H1 (cell line): Measurements from ENCODE around the gene CASP1. TPM values are rescaled to one million over a fixed set of nuclear protein-coding genes. Genes with fewer than 3 reads are reported as not detected.

Source experiments
- CTCF ChIA-PET: fragments of 300-600 bp; sonication (Branson Sonifier 250); formaldehyde crosslinking; loops from one replicate; lab custom pipeline; 2021; ENCODE audit not compliant: partially characterized antibody; lab: Charles Lee
- POLR2A ChIA-PET: fragments of 300-600 bp; sonication (Branson Sonifier 250); formaldehyde crosslinking; loops from one replicate; lab custom pipeline; 2021; ENCODE audit warnings: inconsistent platforms; ENCODE audit not compliant: partially characterized antibody; lab: Charles Lee
- DNase-seq, 2 experiments: peaks; one replicate each; pipeline versions ENCODE4 v3.0.0 to v3.0.0-alpha.2; 2010 to 2022; ENCODE audit warnings: low spot score in 2 of 2, low read depth in 1 of 2, mixed read lengths in 1 of 2
- FAIRE-seq: peaks from 2 replicates; lab custom pipeline; 2011; peaks lifted over from hg19 to GRCh38; lab: Jason Lieb, UNC
- H2AFZ ChIP-seq: 2 replicates; pipeline ENCODE4 v1.8.1; 2012; ENCODE audit warnings: low read length, inconsistent platforms
- H2AK5ac ChIP-seq: 2 replicates; pipeline ENCODE4 v1.6.1; 2013; ENCODE audit warnings: low read depth, low read length
- H2BK120ac ChIP-seq: replicated peaks from 2 replicates; pipeline ENCODE3; 2013; ENCODE audit warnings: low read depth, low read length, inconsistent platforms
- H2BK12ac ChIP-seq: 2 replicates; pipeline ENCODE4 v1.6.1; 2013; ENCODE audit warnings: low read depth, low read length
- H2BK15ac ChIP-seq: 2 replicates; pipeline ENCODE4 v1.6.1; 2013; ENCODE audit warnings: low read length
- H2BK20ac ChIP-seq: 2 replicates; pipeline ENCODE4 v1.6.1; 2013; ENCODE audit warnings: low read length
- H2BK5ac ChIP-seq: 2 replicates; pipeline ENCODE4 v1.6.1; 2013; ENCODE audit warnings: low read depth, low read length
- H3K14ac ChIP-seq: 2 replicates; pipeline ENCODE4 v1.6.1; 2013; ENCODE audit warnings: inconsistent platforms; ENCODE audit not compliant: insufficient read length
- H3K18ac ChIP-seq: 2 replicates; pipeline ENCODE4 v1.6.1; 2013; ENCODE audit warnings: low read length; ENCODE audit errors: extremely low read depth
- H3K23ac ChIP-seq: 2 replicates; pipeline ENCODE4 v1.6.1; 2013; ENCODE audit warnings: inconsistent platforms; ENCODE audit not compliant: insufficient read length
- H3K23me2 ChIP-seq: 2 replicates; pipeline ENCODE4 v1.6.1; 2013; ENCODE audit warnings: low read depth, low read length
- H3K27ac ChIP-seq: 2 replicates; pipeline ENCODE4 v1.6.1; 2011; ENCODE audit warnings: low read depth, low read length, inconsistent platforms
- H3K27me3 ChIP-seq, 4 experiments: replicated peaks in 1 of 4; 1 replicate in 1 of 4; 2 replicates in 3 of 4; pipeline versions ENCODE4 v1.6.1 to v1.8.1; 2011 to 2013; ENCODE audit warnings: low read length in 3 of 4, mild to moderate bottlenecking in 3 of 4, inconsistent platforms in 2 of 4, mixed read lengths in 2 of 4, moderate library complexity in 1 of 4; ENCODE audit not compliant: control insufficient read depth in 3 of 4, insufficient read depth in 3 of 4; ENCODE audit errors: extremely low read depth in 1 of 4
- H3K36me3 ChIP-seq, 4 experiments: 2 replicates each; pipeline versions ENCODE4 v1.6.1 to v1.8.1; 2011 to 2013; ENCODE audit warnings: mild to moderate bottlenecking in 4 of 4, low read length in 3 of 4, moderate library complexity in 2 of 4, control low read depth in 1 of 4, inconsistent platforms in 1 of 4; ENCODE audit not compliant: insufficient read depth in 4 of 4, control insufficient read depth in 2 of 4
- H3K4ac ChIP-seq: replicated peaks from 2 replicates; pipeline ENCODE3; 2013; ENCODE audit warnings: low read length, low read depth, mixed read lengths, inconsistent platforms; ENCODE audit not compliant: insufficient read length
- H3K4me1 ChIP-seq, 4 experiments: replicated peaks in 1 of 4; 1 replicate in 1 of 4; 2 replicates in 3 of 4; pipeline versions ENCODE4 v1.6.1 to v1.8.1; 2011 to 2013; ENCODE audit warnings: low read length in 3 of 4, inconsistent platforms in 2 of 4, mixed read lengths in 1 of 4; ENCODE audit not compliant: insufficient read depth in 4 of 4, control insufficient read depth in 3 of 4
- H3K4me2 ChIP-seq, 2 experiments: 2 replicates each; pipeline versions ENCODE4 v1.6.1 to v1.8.1; 2011 to 2013; ENCODE audit warnings: low read depth in 2 of 2, low read length in 2 of 2, control low read depth in 1 of 2, inconsistent platforms in 1 of 2, mild to moderate bottlenecking in 1 of 2; ENCODE audit not compliant: insufficient read depth in 1 of 2
- H3K4me3 ChIP-seq, 4 experiments: fragments of 200-600, 300-600 bp in 1 of 4; sonication (generic), shearing (Covaris generic), sonication (Bioruptor Twin) in 1 of 4; 2 replicates each; pipeline versions ENCODE4 v1.5.1 to v1.8.1; 2011 to 2016; ENCODE audit warnings: low read length in 4 of 4, low read depth in 3 of 4, control low read depth in 2 of 4, inconsistent platforms in 2 of 4, mild to moderate bottlenecking in 2 of 4, mixed read lengths in 1 of 4, moderate library complexity in 1 of 4; ENCODE audit not compliant: insufficient read depth in 2 of 4; ENCODE audit errors: extremely low read depth in 1 of 4
- H3K56ac ChIP-seq: replicated peaks from 2 replicates; pipeline ENCODE3; 2013; ENCODE audit warnings: low read depth, mild to moderate bottlenecking, mixed read lengths, low read length, inconsistent platforms; ENCODE audit not compliant: insufficient read length
- H3K79me1 ChIP-seq: 2 replicates; pipeline ENCODE4 v1.6.1; 2013; ENCODE audit warnings: low read depth, low read length, control low read depth
- H3K79me2 ChIP-seq, 2 experiments: 2 replicates each; pipeline versions ENCODE4 v1.6.1 to v1.8.1; 2012 to 2013; ENCODE audit warnings: low read length in 2 of 2, mild to moderate bottlenecking in 2 of 2, inconsistent platforms in 1 of 2; ENCODE audit not compliant: insufficient read depth in 2 of 2, control insufficient read depth in 1 of 2
- H3K9ac ChIP-seq, 4 experiments: replicated peaks in 1 of 4; 1 replicate in 1 of 4; 2 replicates in 3 of 4; pipeline versions ENCODE4 v1.6.1 to v1.8.1; 2011 to 2013; ENCODE audit warnings: low read depth in 3 of 4, low read length in 3 of 4, control low read depth in 2 of 4, mild to moderate bottlenecking in 2 of 4, moderate library complexity in 2 of 4, inconsistent platforms in 1 of 4; ENCODE audit errors: extremely low read depth in 1 of 4
- H3K9me3 ChIP-seq, 2 experiments: 2 replicates each; pipeline versions ENCODE4 v1.6.1 to v1.8.1; 2012 to 2013; ENCODE audit warnings: mild to moderate bottlenecking in 2 of 2, moderate library complexity in 2 of 2, control low read depth in 1 of 2, inconsistent platforms in 1 of 2, low read depth in 1 of 2, low read length in 1 of 2, mixed read lengths in 1 of 2; ENCODE audit not compliant: insufficient read depth in 2 of 2
- H4K20me1 ChIP-seq, 2 experiments: replicated peaks in 1 of 2; 2 replicates each; pipeline versions ENCODE3 to v1.8.1; 2011 to 2013; ENCODE audit warnings: inconsistent platforms in 2 of 2, low read length in 2 of 2, mild to moderate bottlenecking in 1 of 2; ENCODE audit not compliant: insufficient read depth in 2 of 2, control insufficient read depth in 1 of 2
- H4K5ac ChIP-seq: 2 replicates; pipeline ENCODE4 v1.6.1; 2013; ENCODE audit warnings: low read length, low read depth, mixed read lengths, inconsistent platforms; ENCODE audit not compliant: insufficient read length
- H4K8ac ChIP-seq: 2 replicates; pipeline ENCODE4 v1.8.0; 2013; ENCODE audit warnings: mild to moderate bottlenecking, moderate library complexity, low read length, inconsistent platforms; ENCODE audit not compliant: insufficient read depth; ENCODE audit errors: extremely low read depth
- H4K91ac ChIP-seq: replicated peaks from 2 replicates; pipeline ENCODE3; 2013; ENCODE audit warnings: low read length, mixed read lengths, inconsistent platforms; ENCODE audit not compliant: insufficient read length
- CEBPB ChIP-seq: IDR thresholded peaks from 2 replicates; pipeline ENCODE4 v1.6.1; 2012; ENCODE audit warnings: low read depth, low read length
- SAP30 ChIP-seq: fragments of 300-600 bp; sonication (generic); IDR thresholded peaks from 2 replicates; pipeline ENCODE4 v1.7.1; 2012; ENCODE audit warnings: low read length, moderate library complexity, mild to moderate bottlenecking, inconsistent platforms; ENCODE audit not compliant: insufficient read depth, insufficient replicate concordance
- SRF ChIP-seq: IDR thresholded peaks from 2 replicates; pipeline ENCODE4 v1.6.1; 2011; ENCODE audit warnings: mild to moderate bottlenecking, low read depth, low read length, moderate library complexity
- polyA plus RNA-seq, 7 experiments: library from polyadenylated mRNA; depleted of rRNA in 3 of 7; stranded (reverse) in 5 of 7; unstranded in 2 of 7; fragments of >200 nt in 5 of 7; fragments of 200-250 nt in 2 of 7; gene quantifications; 1 replicate in 5 of 7; 2 replicates in 1 of 7; 4 replicates in 1 of 7; pipeline versions ENCODE4 v1.2.1 to v1.2.3, GENCODE V29; 2011 to 2013; ENCODE audit warnings: missing spikeins in 2 of 7, mixed read lengths in 2 of 7
- total RNA-seq: library from RNA; stranded (reverse); fragmentation: NEBNext Ultra II Directional; extraction: Animal tissue kit (Norgen Biotek cat#: 25700); gene quantifications from 2 replicates; pipeline ENCODE4 v1.2.1, GENCODE V29; 2021
- TF ChIP-seq, protein P1 (sequence below), 3 experiments: IDR thresholded peaks; 1 replicate in 2 of 3; 2 replicates in 1 of 3; pipeline versions ENCODE4 v1.5.1 to v1.6.1; 2011; ENCODE audit warnings: low read length in 3 of 3, mild to moderate bottlenecking in 3 of 3, inconsistent platforms in 2 of 3, low read depth in 1 of 3, moderate library complexity in 1 of 3; ENCODE audit not compliant: insufficient read depth in 1 of 3; ENCODE audit errors: control extremely low read depth in 1 of 3

CASP1 gene
- total and polyA plus RNA-seq, 2 of the 8 experiments (the other 6 are each of a cell fraction or from before 2014, with no cell fraction given): not detected

DNA sequence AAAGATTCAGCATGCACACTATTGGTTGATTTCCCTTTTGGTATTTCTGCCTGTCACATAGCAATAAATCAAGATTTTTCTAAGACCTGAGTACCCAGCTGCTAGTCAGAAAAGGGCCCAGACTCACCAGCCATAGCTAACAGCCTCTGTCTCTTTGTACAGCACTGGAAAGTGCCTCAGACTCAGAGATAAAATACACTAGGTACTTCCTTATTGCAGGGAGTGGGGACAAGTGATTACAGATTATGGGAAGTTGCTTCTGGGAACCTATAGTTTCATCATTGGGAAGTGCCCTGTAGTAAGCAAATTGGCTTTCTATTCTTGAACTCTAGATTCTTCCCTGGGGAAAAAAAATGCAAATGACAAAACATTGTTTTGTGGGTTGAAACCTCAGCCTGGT lies 11.9 kb downstream of the CASP1 start, which contains the start of gene CASP5:
TSS of gene CASP5 (minus strand) at position 166 of the 400 bp plus-strand sequence. CDS start at position 134, 32 bp downstream.
- no peaks in the 10 kb centered on the region for H4K20me1 ChIP-seq
- H2AK5ac ChIP-seq: no peak within 1 kb of the TSS
- FAIRE-seq: no peak
- H3K4me3 ChIP-seq: no peak within 1 kb of the TSS
- H2BK120ac ChIP-seq: no peak within 1 kb of the TSS
- POLR2A ChIA-PET: no interaction called here
- H4K8ac ChIP-seq: no peak within 1 kb of the TSS
- no peak within 1 kb of the TSS for H3K27ac ChIP-seq
- no peak within 1 kb of the TSS for H3K14ac ChIP-seq
- H2BK20ac ChIP-seq: no peak within 1 kb of the TSS
- H3K36me3 ChIP-seq: no peaks in the 10 kb centered on the region
- H3K9ac ChIP-seq: no peak within 1 kb of the TSS
- no peaks in the 10 kb centered on the region for H3K23me2 ChIP-seq
- H2BK15ac ChIP-seq: no peak within 1 kb of the TSS
- H3K79me1 ChIP-seq: no peaks in the 10 kb centered on the region
- no peak within 1 kb of the TSS for H2BK5ac ChIP-seq
- H4K5ac ChIP-seq: no peak within 1 kb of the TSS
- H2BK12ac ChIP-seq: no peak within 1 kb of the TSS
- no peak for DNase-seq
- no peak within 1 kb of the TSS for H4K91ac ChIP-seq
- no peak within 1 kb of the TSS for H3K18ac ChIP-seq
- CTCF ChIA-PET: no interaction called here
- no peak within 1 kb of the TSS for H3K56ac ChIP-seq
- H2AFZ ChIP-seq: no peak within 1 kb of the TSS
- no peaks in the 10 kb centered on the region for H3K4me1 ChIP-seq
- H3K79me2 ChIP-seq: no peaks in the 10 kb centered on the region
- no peaks in the 10 kb centered on the region for H3K27me3 ChIP-seq
- no peak within 1 kb of the TSS for H3K23ac ChIP-seq
- no peaks in the 10 kb centered on the region for H3K9me3 ChIP-seq
- TF ChIP-seq SAP30 (no peak), CEBPB (no peak), SRF (no peak)
- TF ChIP-seq, protein P1, sequence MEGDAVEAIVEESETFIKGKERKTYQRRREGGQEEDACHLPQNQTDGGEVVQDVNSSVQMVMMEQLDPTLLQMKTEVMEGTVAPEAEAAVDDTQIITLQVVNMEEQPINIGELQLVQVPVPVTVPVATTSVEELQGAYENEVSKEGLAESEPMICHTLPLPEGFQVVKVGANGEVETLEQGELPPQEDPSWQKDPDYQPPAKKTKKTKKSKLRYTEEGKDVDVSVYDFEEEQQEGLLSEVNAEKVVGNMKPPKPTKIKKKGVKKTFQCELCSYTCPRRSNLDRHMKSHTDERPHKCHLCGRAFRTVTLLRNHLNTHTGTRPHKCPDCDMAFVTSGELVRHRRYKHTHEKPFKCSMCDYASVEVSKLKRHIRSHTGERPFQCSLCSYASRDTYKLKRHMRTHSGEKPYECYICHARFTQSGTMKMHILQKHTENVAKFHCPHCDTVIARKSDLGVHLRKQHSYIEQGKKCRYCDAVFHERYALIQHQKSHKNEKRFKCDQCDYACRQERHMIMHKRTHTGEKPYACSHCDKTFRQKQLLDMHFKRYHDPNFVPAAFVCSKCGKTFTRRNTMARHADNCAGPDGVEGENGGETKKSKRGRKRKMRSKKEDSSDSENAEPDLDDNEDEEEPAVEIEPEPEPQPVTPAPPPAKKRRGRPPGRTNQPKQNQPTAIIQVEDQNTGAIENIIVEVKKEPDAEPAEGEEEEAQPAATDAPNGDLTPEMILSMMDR (IDR thresholded peaks at IDR 0.05; ENCODE audit: control extremely low read depth in 1 of 3, insufficient read depth in 1 of 3, low read depth in 1 of 3, low read length in 3 of 3): no peak
- H3K4ac ChIP-seq: no peak within 1 kb of the TSS
- no peak within 1 kb of the TSS for H3K4me2 ChIP-seq
